Measurements from ENCODE around the gene PAX5. TPM values are rescaled to one million over a fixed set of nuclear protein-coding genes. Genes with fewer than 3 reads are reported as not detected.

The PAX5 gene
- total and polyA plus RNA-seq, 9 donors = 0.02 to 0.28 (median 0.05) TPM; not detected in 6

GRCh38 chr9:36884721-36885120, 149.3 kb downstream of the PAX5 start:
- no peaks in the 10 kb centered on the region for H3K27me3 ChIP-seq
- H3K9me3 ChIP-seq = no peaks in the 10 kb centered on the region
- no peaks in the 10 kb centered on the region for H3K36me3 ChIP-seq
- TF ChIP-seq CTCF (IDR thresholded peaks at IDR 0.05) = no peak
- TF ChIP-seq EP300 (IDR thresholded peaks at IDR 0.05) = no peak
- no peak for TF ChIP-seq POLR2A (IDR thresholded peaks at IDR 0.05)
- intact Hi-C loops (cut with DNase I) = no loop called here
- H3K27ac ChIP-seq = no peak overlapping the region
- H3K4me1 ChIP-seq (ENCODE audit: insufficient read depth) = no peaks in the 10 kb centered on the region
- H3K4me3 ChIP-seq = no peak overlapping the region
- DNase-seq = no peak
- 79 to 95% (median 84%) methylated on average over 6 of the region's 6 CpGs for WGBS, 3 donors

GRCh38 chr9:36882594-36882993, 151.5 kb downstream of the PAX5 start:
- intact Hi-C loops (cut with DNase I) = no loop called here
- no peaks in the 10 kb centered on the region for H3K36me3 ChIP-seq
- H3K4me1 ChIP-seq (ENCODE audit: insufficient read depth) = no peaks in the 10 kb centered on the region
- no peak overlapping the region for H3K27ac ChIP-seq
- WGBS, 3 donors = 67 to 73% (median 68%) methylated on average over 3 of the region's 3 CpGs
- TF ChIP-seq CTCF (IDR thresholded peaks at IDR 0.05) (no peak), EP300 (IDR thresholded peaks at IDR 0.05) (no peak), POLR2A (IDR thresholded peaks at IDR 0.05) (no peak)
- no peaks in the 10 kb centered on the region for H3K9me3 ChIP-seq
- H3K27me3 ChIP-seq = no peaks in the 10 kb centered on the region
- no peak overlapping the region for H3K4me3 ChIP-seq
- DNase-seq = no peak

GRCh38 chr9:36881743-36882441, 152.2 kb downstream of the PAX5 start:
- H3K27me3 ChIP-seq = no peaks in the 10 kb centered on the region
- no peaks in the 10 kb centered on the region for H3K36me3 ChIP-seq
- no peak overlapping the region for H3K27ac ChIP-seq
- intact Hi-C loops (cut with DNase I) = no loop called here
- DNase-seq = no peak
- no peaks in the 10 kb centered on the region for H3K9me3 ChIP-seq
- WGBS, 3 donors = 54 to 65% (median 56%) methylated on average over 31 of the region's 31 CpGs
- TF ChIP-seq EP300 (IDR thresholded peaks at IDR 0.05) = no peak
- TF ChIP-seq POLR2A (IDR thresholded peaks at IDR 0.05) = no peak
- no peak for TF ChIP-seq CTCF (IDR thresholded peaks at IDR 0.05)
- H3K4me3 ChIP-seq = no peak overlapping the region
- H3K4me1 ChIP-seq (ENCODE audit: insufficient read depth) = no peaks in the 10 kb centered on the region

GRCh38 chr9:36881316-36881715, 152.8 kb downstream of the PAX5 start:
- H3K4me3 ChIP-seq = no peak overlapping the region
- no peaks in the 10 kb centered on the region for H3K4me1 ChIP-seq (ENCODE audit: insufficient read depth)
- 71 to 75% (median 73%) methylated on average over 14 of the region's 14 CpGs for WGBS, 3 donors
- H3K27me3 ChIP-seq = no peaks in the 10 kb centered on the region
- no peaks in the 10 kb centered on the region for H3K36me3 ChIP-seq
- TF ChIP-seq POLR2A (IDR thresholded peaks at IDR 0.05) = no peak
- no peak for TF ChIP-seq EP300 (IDR thresholded peaks at IDR 0.05)
- TF ChIP-seq CTCF (IDR thresholded peaks at IDR 0.05) = no peak
- DNase-seq = no peak
- intact Hi-C loops (cut with DNase I) = no loop called here
- no peaks in the 10 kb centered on the region for H3K9me3 ChIP-seq
- no peak overlapping the region for H3K27ac ChIP-seq

Data from ovary (tissue), 9 donors.